HG03575 (cell line): ENCODE measurements around the gene GDF11.

Experiments used
- ATAC-seq: cut with Tn5 transposase; IDR thresholded peaks from one replicate; pipeline ENCODE4 v1.9.1; 2021; ENCODE audit not compliant: unreplicated experiment, insufficient number of reproducible peaks, low FRiP score; ENCODE audit errors: extremely low read depth

The GDF11 gene

GRCh38 chr12:55742719-55743405 lies at the start of gene GDF11:
TSS of gene GDF11 (plus strand) at chr12:55743122. CDS start at chr12:55743317, 195 bp downstream.
- ATAC-seq = no peak

- no peak for ATAC-seq
These were observed 49.4 kb upstream of the GDF11 start for GRCh38 chr12:55693323-55694187.

- ATAC-seq = no peak
These were observed 48.8 kb upstream of the GDF11 start for GRCh38 chr12:55694188-55694515.

- no peak for ATAC-seq
These were observed 48.3 kb upstream of the GDF11 start for GRCh38 chr12:55694651-55695050.

- ATAC-seq = no peak
These were observed 47.6 kb upstream of the GDF11 start for GRCh38 chr12:55695349-55695748.

- no peak for ATAC-seq
These were observed 46.8 kb upstream of the GDF11 start for GRCh38 chr12:55696141-55696540.

GRCh38 chr12:55696796-55697462 lies 46.0 kb upstream of the GDF11 start:
- ATAC-seq = no peak

- ATAC-seq = no peak
These were observed 45.2 kb upstream of the GDF11 start for GRCh38 chr12:55697686-55698085.

- ATAC-seq = no peak
These were observed 44.5 kb upstream of the GDF11 start for GRCh38 chr12:55698241-55698955.

GRCh38 chr12:55698965-55699364 lies 44.0 kb upstream of the GDF11 start:
- ATAC-seq = no peak

- ATAC-seq = no peak
These were observed 43.4 kb upstream of the GDF11 start for GRCh38 chr12:55699471-55700055.

GRCh38 chr12:55700255-55701018 lies 42.5 kb upstream of the GDF11 start:
- ATAC-seq = no peak

GRCh38 chr12:55702861-55703260 lies 40.1 kb upstream of the GDF11 start:
- no peak for ATAC-seq

GRCh38 chr12:55703288-55703687 lies 39.6 kb upstream of the GDF11 start:
- ATAC-seq = no peak

GRCh38 chr12:55703901-55704761 lies 38.8 kb upstream of the GDF11 start:
- ATAC-seq = no peak

GRCh38 chr12:55704824-55705718 lies 37.9 kb upstream of the GDF11 start:
- no peak for ATAC-seq
